HepG2 (cell line): ENCODE results near the gene SLC16A13. TPM values are rescaled to one million over a fixed set of nuclear protein-coding genes. Genes with fewer than 3 reads are reported as not detected.

Source experiments
- ATAC-seq: fragments of 200-7000 bp; cut with Tn5 transposase; 3 replicates; pipeline ENCODE4 v1.9.1; 2020; ENCODE audit warnings: mild to moderate bottlenecking, moderate library complexity
- BruUV-seq: library from RNA; stranded (reverse); fragments of 400-500 nt; replicated peaks from 2 replicates; lab custom pipeline; 2021; lab: Mats Ljungman, UMichigan
- CTCF ChIA-PET: fragments of 300-600 bp; formaldehyde crosslinking; extraction: SDS; loops from one replicate; lab custom pipeline; 2021; ENCODE audit warnings: low total read pairs, inconsistent platforms, low intra/inter-chr PET ratio; lab: Yijun Ruan, JAX
- POLR2A ChIA-PET: fragments of 350-600 bp; sonication (Branson Sonifier 250); formaldehyde crosslinking; loops from one replicate; lab custom pipeline; 2020; ENCODE audit warnings: antibody characterized with exemption, inconsistent platforms; lab: Yijun Ruan, JAX
- DNase-seq: peaks from one replicate; pipeline ENCODE4 v3.0.0-alpha.2; 2015; ENCODE audit warnings: low spot score
- FAIRE-seq: peaks from 3 replicates; lab custom pipeline; 2011; peaks lifted over from hg19 to GRCh38; lab: Jason Lieb, UNC
- H2AFZ ChIP-seq: one replicate; pipeline ENCODE4 v1.6.1; 2011; ENCODE audit warnings: low read length, inconsistent platforms
- H3K27ac ChIP-seq: fragments of 300-600 bp; 3 replicates; pipeline ENCODE4 v1.8.0; 2011; ENCODE audit warnings: mixed run types, mild to moderate bottlenecking, mixed read lengths, low read length, inconsistent platforms; ENCODE audit not compliant: insufficient read depth; ENCODE audit errors: extremely low read length
- H3K27me3 ChIP-seq, 2 experiments: fragments of 200-600 bp in 1 of 2; 2 replicates in 1 of 2; 3 replicates in 1 of 2; pipeline versions ENCODE4 v1.6.0 to v1.8.0; 2011; ENCODE audit warnings: low read length in 2 of 2, mild to moderate bottlenecking in 2 of 2, moderate library complexity in 2 of 2, inconsistent platforms in 1 of 2; ENCODE audit not compliant: insufficient read depth in 2 of 2, control insufficient read depth in 1 of 2
- H3K36me3 ChIP-seq, 2 experiments: fragments of 200-600 bp in 1 of 2; replicated peaks in 1 of 2; 2 replicates in 1 of 2; 3 replicates in 1 of 2; pipeline versions ENCODE4 v1.5.1 to v1.8.0; 2011; ENCODE audit warnings: low read length in 2 of 2, inconsistent platforms in 1 of 2; ENCODE audit not compliant: insufficient read depth in 2 of 2, control insufficient read depth in 1 of 2
- H3K4me1 ChIP-seq: 2 replicates; pipeline ENCODE4 v1.5.1; 2012; ENCODE audit warnings: low read length, inconsistent platforms; ENCODE audit not compliant: insufficient read depth
- H3K4me2 ChIP-seq: 2 replicates; pipeline ENCODE4 v1.6.0; 2011; ENCODE audit warnings: low read depth, low read length, inconsistent platforms
- H3K4me3 ChIP-seq, 3 experiments: fragments of 200-600 bp in 1 of 3; sonication (generic), shearing (Covaris generic) in 1 of 3; replicated peaks in 1 of 3; 2 replicates each; pipeline ENCODE4 v1.5.1; 2011 to 2016; ENCODE audit warnings: low read length in 3 of 3, inconsistent platforms in 2 of 3, low read depth in 2 of 3, mild to moderate bottlenecking in 2 of 3, control low read depth in 1 of 3, mixed read lengths in 1 of 3; ENCODE audit not compliant: insufficient read depth in 1 of 3
- H3K79me2 ChIP-seq: one replicate; pipeline ENCODE4 v1.6.1; 2011; ENCODE audit warnings: low read length, inconsistent platforms; ENCODE audit not compliant: insufficient read depth
- H3K9ac ChIP-seq: 2 replicates; pipeline ENCODE4 v1.6.0; 2011; ENCODE audit warnings: mild to moderate bottlenecking, low read depth, low read length, inconsistent platforms; ENCODE audit not compliant: insufficient read depth
- H3K9me3 ChIP-seq: 2 replicates; pipeline ENCODE4 v1.5.1; 2012; ENCODE audit warnings: mild to moderate bottlenecking, low read length
- H4K20me1 ChIP-seq: 2 replicates; pipeline ENCODE4 v1.6.0; 2011; ENCODE audit warnings: inconsistent platforms, mild to moderate bottlenecking, low read length, moderate library complexity; ENCODE audit not compliant: insufficient read depth
- BCL6 ChIP-seq: IDR thresholded peaks from 2 replicates; pipeline ENCODE4 v1.6.1; 2016; ENCODE audit warnings: missing genetic modification reagents, missing compliant biosample characterization
- CENPT ChIP-seq: sonication (generic); formaldehyde crosslinking; IDR thresholded peaks from 2 replicates; pipeline ENCODE4 v1.8.0; 2022; ENCODE audit warnings: low read depth, mild to moderate bottlenecking, moderate library complexity, missing genetic modification reagents
- CHD4 ChIP-seq: fragments of 200-600 bp; sonication (generic); IDR thresholded peaks from 2 replicates; pipeline ENCODE4 v1.7.0; 2017; ENCODE audit warnings: mild to moderate bottlenecking, low read length, borderline replicate concordance
- PPARG ChIP-seq: conservative IDR thresholded peaks from 2 replicates; pipeline ENCODE4 v1.6.1; 2016; ENCODE audit warnings: missing biosample characterization, missing genetic modification reagents
- SNRNP70 ChIP-seq: fragments of 200-400 bp; formaldehyde crosslinking; IDR thresholded peaks from 2 replicates; pipeline ENCODE4 v1.6.1; 2017; ENCODE audit warnings: mild to moderate bottlenecking, low read depth, low read length, moderate library complexity
- SRSF9 ChIP-seq: fragments of 200-400 bp; formaldehyde crosslinking; IDR thresholded peaks from 2 replicates; pipeline ENCODE4 v1.6.1; 2018; ENCODE audit warnings: borderline replicate concordance, mild to moderate bottlenecking, low read depth, low read length; ENCODE audit not compliant: insufficient read depth, poor library complexity, severe bottlenecking
- TRIM24 ChIP-seq: sonication (generic); formaldehyde crosslinking; IDR thresholded peaks from 2 replicates; pipeline ENCODE4 v1.8.0; 2022; ENCODE audit warnings: mild to moderate bottlenecking, missing genetic modification reagents
- ZBTB33 ChIP-seq: sonication (generic); formaldehyde crosslinking; IDR thresholded peaks from 2 replicates; pipeline ENCODE4 v1.4.0; 2020; ENCODE audit warnings: missing genetic modification reagents
- ZBTB40 ChIP-seq, 2 experiments: fragments of 450-650 bp in 1 of 2; sonication (generic) in 1 of 2; formaldehyde crosslinking in 1 of 2; IDR thresholded peaks; 2 replicates each; pipeline versions ENCODE4 v1.6.1 to v1.8.0; 2016 to 2022; ENCODE audit warnings: antibody characterized with exemption in 1 of 2, mild to moderate bottlenecking in 1 of 2, missing genetic modification reagents in 1 of 2
- ZNF547 ChIP-seq: sonication (generic); formaldehyde crosslinking; IDR thresholded peaks from 2 replicates; pipeline ENCODE4 v1.5.1; 2020; ENCODE audit warnings: mild to moderate bottlenecking, missing genetic modification reagents
- ZNF709 ChIP-seq: sonication (generic); formaldehyde crosslinking; IDR thresholded peaks from 2 replicates; pipeline ENCODE4 v1.5.0; 2020; ENCODE audit warnings: mild to moderate bottlenecking, missing genetic modification reagents
- WGBS: methylation state at CpG from one replicate; pipeline ENCODE4 v1.1.6; 2017; ENCODE audit warnings: low lambda C conversion rate; 5-methylcytosine and 5-hydroxymethylcytosine counted together
- in situ Hi-C: cut with HindIII; loops from 2 replicates; pipeline ENCODE4 v1.10.0; 2017; ENCODE audit warnings: low pct_unique_long_range_greater_than_20kb; ENCODE audit not compliant: extremely low pct_ligation_motif_present
- intact Hi-C: fragments of 100-400 bp; cut with micrococcal nuclease; formaldehyde crosslinking; loops from one replicate; pipeline ENCODE4 v1.10.0; 2022; ENCODE audit not compliant: unreplicated experiment
- polyA plus RNA-seq, 8 experiments: library from polyadenylated mRNA; depleted of rRNA in 3 of 8; stranded (reverse) in 7 of 8; unstranded in 1 of 8; fragments of >200 nt; fragmentation: Illumina TruSeq in 4 of 8; extraction: Trizol in 4 of 8; gene quantifications; 2 replicates each; pipeline versions ENCODE4 v1.2.1 to v1.2.3, GENCODE V29; 2011 to 2016; ENCODE audit warnings: low read depth in 4 of 8, missing spikeins in 1 of 8, mixed read lengths in 1 of 8; ENCODE audit not compliant: insufficient read depth in 1 of 8
- total RNA-seq, 5 experiments: library from RNA; depleted of rRNA; stranded (reverse); fragments of >200 nt; fragmentation: Illumina TruSeq; extraction: Trizol; gene quantifications; 2 replicates each; pipeline ENCODE4 v1.2.3, GENCODE V29; 2016; ENCODE audit warnings: low read depth in 1 of 5

SLC16A13 gene
- total and polyA plus RNA-seq, 2 of the 13 experiments (the other 11 are each of a cell fraction or from before 2014, with no cell fraction given), result 2.2 to 3.0 TPM

GRCh38 chr17:7010523-7010922 is 25.3 kb upstream of the SLC16A13 start (continued):
- TF ChIP-seq ZBTB40 (IDR thresholded peaks at IDR 0.05) (peak; percentile 91), ZBTB40 (CRISPR knock-in tag; IDR thresholded peaks at IDR 0.05) (peak; percentile 99), BCL6 (CRISPR knock-in tag) (0 out of 2 replicates have a peak, but pooled peaks have one; percentile 33)

GRCh38 chr17:7011415-7011814 is 24.4 kb upstream of the SLC16A13 start:
- no peak overlapping the region for H2AFZ ChIP-seq
- FAIRE-seq (no peak), DNase-seq (no peak), ATAC-seq (no peak)
- H3K9ac ChIP-seq, result peak overlapping the region; percentile 98
- peak overlapping the region; percentile 98 for H3K27ac ChIP-seq
- H3K4me1 ChIP-seq, result peaks cover 40% of the 10 kb centered on the region
- WGBS, result 31% methylated on average over 14 of the region's 14 CpGs
- TF ChIP-seq CENPT (CRISPR knock-in tag), result no peak
- no peak for TF ChIP-seq SRSF9
- TF ChIP-seq CHD4, result peak; percentile 86; the same call in 1 of the 2 replicates
- TF ChIP-seq ZBTB33 (CRISPR knock-in tag), result peak; percentile 84
- TF ChIP-seq PPARG (CRISPR knock-in tag), result no peak
- no peak for TF ChIP-seq TRIM24 (CRISPR knock-in tag)
- peak; percentile 6; the same call in 1 of the 2 replicates for TF ChIP-seq ZNF709 (CRISPR knock-in tag)
- TF ChIP-seq ZNF547 (CRISPR knock-in tag), result no peak
- no peak for TF ChIP-seq SNRNP70
- H3K27me3 ChIP-seq, result no peaks in the 10 kb centered on the region; a peak in 1 of 5 replicates
- POLR2A ChIA-PET, result interaction anchor here (2.1 kb wide), 1 partner anchor 24 kb away, joined by 18 read pairs; the partner anchor contains the start of gene SLC16A13
- peak overlapping the region; percentile 83 to 97 (median 84) for H3K4me3 ChIP-seq
- H3K36me3 ChIP-seq, result peaks cover 3 to 15% of the 10 kb centered on the region in 2 experiments; a peak in 3 of 5 replicates
- CTCF ChIA-PET, result no interaction called here
- peaks cover 47% of the 10 kb centered on the region for H3K79me2 ChIP-seq
- intact Hi-C loops, result loop anchor here (5.0 kb wide), 1 partner anchor 359 kb away; the partner anchor contains the start of genes C17orf100 and MED31
- H3K4me2 ChIP-seq, result peak overlapping the region; percentile 100
- no peaks in the 10 kb centered on the region for H4K20me1 ChIP-seq
- no peaks in the 10 kb centered on the region for H3K9me3 ChIP-seq
- BruUV-seq, result no TSS peak
- in situ Hi-C loops, result loop anchor here (10.0 kb wide), 1 partner anchor 347 kb away; no protein-coding TSS in a partner anchor
